NCI-H2171 treated with DMSO at 0.1 percent for 48 hours (cell line): Measurements from ENCODE around the gene ALG9.
A peak's percentile ranks its signal among the peaks of the same experiment; 100 is the strongest.
"Not testable (repeated sequence)": the region's sequence is repeated elsewhere in the genome, so short reads cannot be mapped to it uniquely, and the experiment has no call there.

Experiments
- DNase-seq: peaks from one replicate; lab custom pipeline; 2025; lab: John Stamatoyannopoulos, UW

ALG9 gene

DNA sequence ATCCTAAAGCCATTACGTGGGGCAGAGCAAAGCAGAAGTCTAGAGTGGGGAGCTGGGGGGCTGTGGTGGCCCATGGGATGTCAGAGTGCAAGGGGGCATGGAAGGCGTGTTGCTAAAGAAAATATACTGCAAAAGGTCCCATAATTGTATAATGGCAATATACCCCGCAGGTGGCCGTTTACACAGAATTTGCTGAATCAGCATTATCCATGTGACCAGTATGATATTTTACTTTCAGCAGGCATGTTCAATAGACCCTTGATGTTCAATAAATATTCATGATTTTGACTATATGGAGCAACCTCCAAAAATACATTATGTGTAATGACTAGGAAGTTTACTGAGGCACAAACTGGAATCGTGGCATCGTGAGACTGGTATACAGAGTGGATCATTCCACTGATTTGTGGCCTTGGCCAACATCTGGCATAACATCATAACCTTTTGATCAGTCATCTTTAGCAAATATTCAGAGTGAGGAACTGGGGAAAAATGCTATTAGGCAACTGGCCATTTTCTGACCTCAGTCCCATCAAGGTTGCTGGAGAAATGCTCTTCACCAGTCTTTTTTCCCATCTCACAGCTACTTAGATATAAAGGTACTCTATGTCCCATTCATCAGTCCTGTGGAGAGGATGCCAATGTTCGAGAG is 75.9 kb downstream of the ALG9 start:
- DNase-seq: no peak

DNA sequence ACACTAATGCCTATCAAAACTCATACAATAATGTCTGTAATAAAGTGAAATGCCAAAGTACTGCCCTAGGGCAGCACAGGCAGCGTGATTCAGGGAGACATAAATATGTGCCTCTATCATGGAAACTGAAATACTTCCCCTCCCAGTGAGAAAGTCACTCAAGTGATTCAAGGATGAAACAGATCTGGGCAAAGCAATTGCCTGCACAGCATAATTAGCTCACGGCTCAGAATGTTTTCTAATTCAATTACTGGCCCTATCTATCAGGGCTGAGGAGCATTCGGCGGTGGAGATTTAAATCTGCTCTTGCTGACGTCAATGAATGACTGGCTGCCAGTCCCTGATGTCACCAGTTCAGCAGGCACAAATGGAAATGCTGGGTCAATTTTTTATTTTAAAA is 77.5 kb downstream of the ALG9 start:
- peak; percentile 41 for DNase-seq

DNA sequence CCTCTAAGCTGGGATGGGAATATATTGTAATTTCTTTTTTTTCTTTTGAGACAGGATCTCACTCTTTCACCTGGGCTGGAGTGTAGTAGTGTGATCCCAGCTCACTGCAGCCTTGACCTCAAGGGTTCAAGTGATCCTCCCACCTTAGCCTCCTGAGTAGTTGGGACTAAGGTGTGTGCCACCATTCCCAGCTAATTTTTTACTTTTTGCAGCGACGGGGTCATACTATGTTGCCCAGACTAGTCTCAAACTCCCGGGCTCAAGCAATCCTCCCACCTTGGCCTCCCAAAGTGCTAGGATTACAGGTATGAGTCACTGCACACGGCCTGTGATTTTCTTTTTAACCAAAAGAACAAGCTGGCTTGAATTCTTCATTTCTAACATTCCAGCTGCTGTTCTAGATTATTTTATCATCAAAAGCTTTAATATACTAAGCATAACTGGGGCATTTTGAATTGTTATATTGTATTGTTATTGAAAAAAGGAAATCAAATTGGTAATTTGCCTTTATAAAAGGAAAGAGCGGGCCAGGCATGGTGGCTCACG is 78.4 kb downstream of the ALG9 start:
- DNase-seq: no peak

DNA sequence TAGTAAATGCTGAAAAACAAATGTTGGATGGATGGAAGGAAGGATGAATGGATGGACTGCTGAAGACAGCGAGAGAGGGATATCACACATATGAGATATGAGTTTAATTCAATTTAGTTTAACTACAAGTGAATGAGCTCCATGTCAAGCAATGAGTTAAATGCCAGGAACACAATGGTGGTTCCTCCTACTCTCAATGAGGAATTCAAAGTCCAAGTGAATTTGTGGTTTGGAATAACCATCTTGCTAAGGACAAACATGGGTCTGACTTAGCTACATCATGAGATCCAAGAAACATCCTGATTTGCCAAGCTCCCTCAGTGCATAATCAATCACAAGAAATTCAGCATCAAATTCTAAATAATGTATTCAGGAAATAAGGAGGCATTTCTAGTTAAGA is 79.1 kb downstream of the ALG9 start:
- no peak for DNase-seq

DNA sequence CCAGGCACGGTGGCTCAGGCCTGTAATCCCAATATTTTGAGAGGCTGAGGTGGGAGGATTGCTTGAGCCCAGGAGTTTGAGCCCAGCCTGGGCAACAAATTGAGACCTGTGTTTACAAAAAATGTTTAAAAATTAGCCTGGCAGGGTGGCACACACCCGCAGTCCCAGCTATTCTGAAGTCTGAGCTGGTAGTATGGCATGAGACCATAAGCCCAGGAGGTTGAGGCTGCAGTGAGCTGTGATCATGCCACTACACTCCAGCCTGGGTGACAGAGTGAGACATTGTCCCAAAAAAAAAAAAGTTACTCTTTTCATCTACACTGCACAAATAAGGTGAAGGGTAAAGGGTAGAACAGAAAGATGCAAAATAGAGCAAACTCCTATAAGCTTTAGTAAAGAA is 82.9 kb downstream of the ALG9 start:
- no peak for DNase-seq

DNA sequence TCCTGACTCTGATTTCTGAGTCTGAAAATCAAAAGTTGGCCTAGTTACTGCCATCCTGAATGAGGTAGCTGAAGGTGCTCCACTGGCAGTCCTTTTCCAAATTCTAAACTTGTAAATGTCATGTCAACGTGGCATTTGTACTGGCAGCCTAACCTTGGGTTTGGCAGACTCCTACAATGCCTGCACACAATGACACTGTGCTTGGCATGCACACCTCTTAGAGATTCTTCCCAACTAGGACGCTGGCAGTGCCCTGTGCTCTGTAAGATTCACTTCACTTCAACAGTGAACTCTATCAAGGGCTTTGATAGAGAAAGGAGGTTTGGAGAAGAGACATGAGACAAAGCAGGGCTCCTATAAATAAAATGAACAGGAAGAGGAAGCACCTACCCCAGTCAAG is 83.3 kb downstream of the ALG9 start:
- no peak for DNase-seq

DNA sequence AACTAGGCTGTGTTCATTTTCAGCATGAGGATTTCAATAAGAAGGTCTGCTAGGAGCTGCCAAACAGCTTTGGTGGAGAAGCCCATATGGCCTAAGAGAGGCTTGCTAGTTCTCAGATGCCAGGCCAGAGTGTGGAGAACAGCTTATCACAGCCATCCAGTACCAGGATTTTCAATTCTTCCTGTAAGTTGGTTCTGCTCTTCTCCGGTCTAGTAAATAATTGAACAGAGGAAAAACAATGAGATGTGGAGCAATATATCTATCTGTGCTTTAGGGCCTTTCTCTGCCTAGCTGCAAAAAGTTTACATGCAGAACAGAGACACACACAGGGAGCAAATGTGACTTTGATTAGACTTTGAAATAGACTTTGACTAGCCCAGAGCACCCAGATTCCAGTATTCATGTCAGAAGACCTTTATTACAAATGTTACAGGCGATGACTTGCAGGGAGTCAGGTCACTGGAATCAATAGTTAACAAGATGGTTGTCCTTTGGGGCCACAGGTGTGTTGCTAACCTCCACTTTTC is 85.4 kb downstream of the ALG9 start:
- DNase-seq: no peak

DNA sequence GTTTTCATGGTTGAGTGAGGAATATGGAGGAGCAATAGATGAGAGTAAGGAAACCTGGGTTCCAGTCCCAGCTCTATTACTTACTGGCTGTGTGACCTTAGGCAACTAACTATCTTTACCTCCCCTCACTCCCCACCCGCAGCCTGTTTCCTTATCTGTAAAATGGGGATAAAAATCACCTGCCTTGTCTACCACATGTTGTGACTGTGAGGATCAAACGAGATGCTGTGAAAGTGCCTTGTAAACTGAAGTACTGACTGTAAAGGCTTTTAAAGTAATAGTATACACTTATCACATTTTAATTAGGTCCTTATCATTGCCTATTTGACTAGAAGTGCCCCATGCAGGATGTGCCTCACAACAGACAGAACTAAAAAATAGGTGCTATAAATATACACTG is 86.3 kb downstream of the ALG9 start:
- DNase-seq: no peak

DNA sequence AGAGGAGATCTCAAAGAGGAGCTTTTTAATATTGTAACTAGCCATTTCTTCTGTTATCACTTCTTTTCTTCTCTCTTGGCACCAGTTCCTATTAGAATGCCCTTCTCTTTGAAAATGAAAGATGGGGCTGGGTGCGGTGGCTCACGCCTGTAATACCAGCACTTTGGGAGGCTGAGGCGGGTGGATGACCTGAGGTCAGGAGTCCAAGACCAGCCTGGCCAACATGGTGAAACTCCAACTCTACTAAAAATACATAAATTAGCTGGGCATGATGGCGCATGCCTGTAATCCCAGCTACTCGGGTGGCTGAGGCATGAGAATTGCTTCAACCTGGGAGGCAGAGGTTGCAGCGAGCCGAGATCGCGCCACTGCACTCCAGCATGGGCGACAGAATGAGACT is 87.1 kb downstream of the ALG9 start:
- DNase-seq: not testable (repeated sequence)

DNA sequence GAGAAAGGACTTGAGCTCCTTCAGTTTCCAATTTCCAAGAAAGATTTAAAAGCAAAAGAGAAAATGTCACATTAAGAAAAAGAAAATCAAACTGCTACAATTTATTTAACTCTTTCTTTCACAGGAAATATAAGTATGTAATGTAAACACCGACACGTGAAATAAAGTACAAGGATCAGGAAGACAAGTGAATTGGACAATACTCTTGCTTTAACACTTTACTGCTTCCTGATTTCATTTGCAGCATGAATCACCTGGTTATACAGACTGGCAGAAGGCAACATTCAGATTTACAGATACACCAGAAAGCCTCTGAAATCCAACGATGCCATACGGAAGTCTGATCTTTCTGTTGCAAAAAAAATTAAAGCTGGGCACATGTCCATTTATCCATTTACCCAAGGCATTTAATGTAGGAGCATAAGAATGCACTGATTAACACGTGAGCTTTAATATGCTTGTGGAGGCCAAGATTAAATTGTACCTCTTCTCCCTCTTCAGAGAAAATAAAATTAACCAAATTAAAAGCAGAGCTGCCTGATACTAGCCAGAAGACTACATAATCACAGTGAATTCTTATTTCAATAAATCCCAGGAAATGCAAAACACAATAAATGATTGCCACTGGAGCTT is 89.2 kb downstream of the ALG9 start:
- no peak for DNase-seq

DNA sequence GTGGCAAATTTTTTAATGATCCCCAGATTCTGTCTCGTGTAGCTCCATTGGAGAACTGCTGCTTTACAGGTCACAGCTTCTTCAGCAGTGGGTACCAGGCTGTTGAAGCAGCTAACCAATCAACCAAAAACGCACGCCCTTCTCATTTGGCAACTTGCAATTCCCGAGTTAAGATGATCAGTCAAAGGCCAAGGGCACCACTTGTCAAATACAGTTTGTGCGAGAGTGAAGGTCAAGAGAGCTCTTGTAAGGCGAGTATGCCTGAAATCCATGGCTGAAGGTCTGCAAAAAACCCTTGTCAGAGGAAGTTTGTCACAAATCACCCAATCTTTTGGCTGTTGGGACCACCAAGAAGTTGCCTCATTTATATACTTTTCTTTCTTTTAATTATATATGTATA is 92.3 kb downstream of the ALG9 start:
- no peak for DNase-seq

DNA sequence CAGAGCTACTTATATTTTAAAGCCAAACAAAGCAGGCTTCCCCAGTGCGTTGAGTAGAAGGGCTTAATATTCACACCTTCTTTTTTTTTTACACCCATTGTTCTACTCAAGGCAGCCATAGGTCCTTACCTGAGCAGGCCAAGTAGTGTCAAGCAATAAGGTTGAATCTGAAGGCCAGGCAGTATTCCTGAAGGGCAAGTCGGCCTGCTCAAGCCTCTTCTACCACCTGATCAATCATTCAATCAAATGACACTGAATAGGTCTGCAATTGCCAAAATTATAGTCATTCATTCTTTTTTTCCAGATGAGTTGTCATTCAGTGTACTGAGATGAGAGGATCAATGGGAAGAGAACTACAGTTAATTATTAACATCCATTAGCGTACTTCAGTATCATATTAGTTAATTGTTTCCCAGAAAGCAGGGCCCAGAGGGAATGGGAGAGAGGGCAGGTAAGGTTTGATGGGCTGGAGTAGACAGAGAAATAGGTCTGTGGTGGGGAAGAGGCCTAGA is 93.3 kb downstream of the ALG9 start:
- DNase-seq: no peak

DNA sequence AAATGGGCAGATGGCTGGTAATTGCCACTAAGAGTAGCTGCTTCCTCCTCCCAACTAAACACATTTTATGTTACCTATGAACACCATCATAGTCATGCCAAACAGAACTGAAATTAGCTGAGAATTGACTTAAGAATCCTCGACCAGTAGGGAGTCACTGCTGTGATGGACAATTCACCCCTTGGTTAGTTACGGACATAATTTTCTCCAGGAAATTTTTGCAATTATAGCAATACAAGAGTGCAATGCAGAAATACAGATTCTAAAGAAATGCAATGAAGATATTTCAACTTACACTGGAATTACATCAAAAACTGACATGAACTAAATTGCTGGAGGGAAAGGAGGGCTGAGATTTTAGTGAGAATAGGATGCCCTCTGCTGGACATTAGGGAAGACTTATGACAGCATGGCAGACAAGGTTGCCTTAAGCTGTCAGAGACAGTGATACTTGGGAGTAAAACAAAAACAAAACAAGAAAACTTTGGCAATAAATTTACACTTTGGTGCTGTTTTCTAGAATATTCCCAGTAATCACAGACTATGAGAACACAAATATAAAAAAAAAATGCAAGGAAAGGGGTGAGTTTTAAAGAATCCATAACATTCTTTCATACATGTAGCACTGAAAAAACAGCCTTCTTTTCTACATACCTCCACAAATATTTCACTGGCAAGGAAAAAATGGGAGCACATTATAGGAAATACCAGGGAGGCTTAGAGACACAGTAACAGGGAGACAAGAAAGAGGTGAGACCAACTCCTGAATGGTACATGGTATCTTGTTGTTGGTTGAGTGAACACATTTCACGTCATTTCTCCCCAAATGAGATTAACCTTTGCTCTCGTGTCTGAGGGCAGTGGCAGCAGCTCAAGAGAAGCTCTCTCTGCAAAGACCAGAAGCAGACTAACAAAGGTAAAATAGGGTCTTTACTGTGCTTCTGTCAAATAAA is 94.0 kb downstream of the ALG9 start:
- peak; percentile 78 for DNase-seq

DNA sequence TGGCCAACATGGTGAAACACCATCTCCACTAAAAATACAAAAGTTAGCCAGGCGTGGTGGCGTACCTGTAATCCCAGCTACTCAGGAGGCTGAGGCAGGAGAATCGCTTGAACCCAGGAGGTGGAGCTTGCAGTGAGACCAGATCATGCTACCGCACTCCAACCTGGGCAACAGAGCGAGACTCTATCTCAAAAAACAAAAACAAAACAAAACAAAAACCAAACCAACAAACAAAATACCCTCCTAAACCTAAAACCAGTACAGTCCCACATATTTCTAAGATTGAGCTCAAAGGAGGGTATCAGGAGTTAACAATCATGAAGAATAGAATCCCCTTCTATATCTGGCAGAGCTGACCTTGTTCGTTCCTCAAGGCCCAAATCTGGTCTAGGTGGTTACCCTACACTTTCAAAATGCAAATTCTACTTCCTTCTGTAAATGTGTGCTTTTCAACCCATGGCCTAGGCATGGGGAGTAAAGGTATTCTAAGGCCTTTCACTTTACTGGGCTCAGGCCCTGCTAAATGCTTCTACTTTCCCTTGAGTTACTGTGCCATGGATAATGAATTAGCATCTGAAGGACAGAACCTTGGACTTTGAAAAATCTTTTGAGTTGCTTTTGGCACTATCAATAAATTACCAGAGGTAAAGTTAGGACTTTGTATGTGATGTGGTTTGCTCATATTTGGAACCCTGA is 94.8 kb downstream of the ALG9 start:
- DNase-seq: no peak

DNA sequence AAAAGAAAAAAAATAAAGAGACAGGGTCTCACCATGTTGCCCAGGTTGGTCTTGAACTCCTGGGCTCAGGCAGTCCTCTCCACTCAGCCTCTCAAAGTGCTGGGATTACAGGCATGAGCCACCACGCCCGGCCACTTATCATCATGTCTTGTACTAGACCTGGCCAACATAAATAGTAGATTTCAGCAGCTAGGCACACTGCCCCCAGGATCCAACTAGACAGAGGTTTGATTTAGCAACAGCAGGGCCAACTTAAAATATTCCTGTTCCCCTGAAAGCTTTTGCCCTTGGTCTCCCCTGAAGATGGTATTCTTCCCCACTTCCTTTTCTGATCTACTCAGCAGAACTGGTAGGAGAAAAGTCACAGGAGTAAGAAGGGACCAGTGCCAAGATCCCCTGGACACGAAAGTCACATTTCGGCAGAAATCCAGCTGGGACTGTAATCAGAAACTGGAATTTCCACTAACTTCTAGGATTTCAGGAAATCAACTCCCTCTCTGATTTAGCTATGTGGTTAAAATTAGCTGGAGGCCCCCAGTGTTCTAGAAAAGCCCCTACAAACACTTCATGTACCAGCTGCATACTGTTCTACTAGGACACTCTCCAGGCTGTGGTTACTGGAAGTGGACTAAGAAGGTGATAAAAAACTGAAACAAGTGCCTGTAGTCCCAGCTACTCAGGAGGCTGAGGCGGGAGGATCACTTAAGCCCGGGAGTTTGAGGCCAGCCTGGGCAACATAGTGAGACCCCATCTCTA is 96.2 kb downstream of the ALG9 start:
- no peak for DNase-seq

DNA sequence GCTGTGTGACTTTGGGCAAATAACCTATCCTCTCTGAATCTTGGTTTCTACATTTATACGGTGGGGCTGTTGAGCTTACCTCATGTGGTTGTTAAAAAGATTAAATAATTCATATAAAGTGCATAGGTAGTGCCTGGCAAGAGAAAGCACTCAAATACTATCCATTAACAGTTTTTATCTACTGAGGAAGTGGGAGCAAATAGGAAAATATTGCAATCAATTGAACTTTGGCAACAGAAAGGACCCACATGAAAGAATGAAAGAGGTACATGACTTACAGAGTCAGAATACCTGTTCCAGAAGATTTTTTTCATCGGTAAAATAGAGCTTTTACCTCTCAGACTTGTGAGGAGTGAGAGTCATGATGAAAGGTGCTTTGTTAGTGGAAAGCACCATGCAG is 98.8 kb downstream of the ALG9 start:
- DNase-seq: no peak

DNA sequence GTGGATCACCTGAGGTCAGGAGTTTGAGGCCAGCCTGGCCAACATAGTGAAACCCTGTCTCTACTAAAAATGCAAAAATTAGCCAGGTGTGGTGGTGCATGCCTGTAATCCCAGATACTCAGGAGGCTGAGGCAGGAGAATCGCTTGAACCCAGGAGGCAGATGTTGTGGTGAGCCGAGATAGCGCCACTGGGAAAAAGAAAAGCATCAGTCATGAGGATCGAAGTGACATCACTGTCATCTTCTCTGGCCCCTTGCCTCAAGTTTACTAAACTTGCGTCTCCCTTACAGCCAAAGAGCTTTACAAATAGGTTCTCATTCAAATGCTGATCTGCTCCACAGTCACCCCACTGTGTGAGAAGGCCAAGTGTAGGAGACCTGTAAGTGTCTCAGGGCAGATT is 100.2 kb downstream of the ALG9 start:
- not testable (repeated sequence) for DNase-seq

DNA sequence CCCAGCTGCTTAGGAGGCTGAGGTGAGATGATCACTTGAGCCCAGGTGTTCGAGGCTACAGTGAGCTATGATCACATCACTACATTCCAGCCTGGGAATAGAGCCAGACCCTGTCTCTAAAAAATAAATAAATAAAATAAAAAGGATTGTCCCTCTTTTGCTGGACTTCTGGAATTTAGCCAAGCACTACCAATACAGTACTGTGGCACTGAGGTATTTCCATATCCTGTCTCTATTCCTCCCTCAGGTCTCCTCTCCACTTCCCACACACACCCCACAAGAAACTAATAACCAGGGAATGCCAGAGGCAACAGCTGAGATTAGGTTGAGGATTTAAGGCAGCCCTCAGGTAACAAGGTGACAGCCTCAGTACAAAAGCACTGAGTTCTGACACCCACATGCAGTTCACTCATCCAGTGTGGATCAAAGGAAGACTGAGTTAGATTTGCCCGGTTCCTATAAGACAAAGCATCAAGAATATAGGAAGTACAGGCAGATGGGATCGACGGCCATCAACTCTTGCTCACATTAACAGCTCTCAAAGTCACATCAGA is 100.7 kb downstream of the ALG9 start:
- DNase-seq: no peak

DNA sequence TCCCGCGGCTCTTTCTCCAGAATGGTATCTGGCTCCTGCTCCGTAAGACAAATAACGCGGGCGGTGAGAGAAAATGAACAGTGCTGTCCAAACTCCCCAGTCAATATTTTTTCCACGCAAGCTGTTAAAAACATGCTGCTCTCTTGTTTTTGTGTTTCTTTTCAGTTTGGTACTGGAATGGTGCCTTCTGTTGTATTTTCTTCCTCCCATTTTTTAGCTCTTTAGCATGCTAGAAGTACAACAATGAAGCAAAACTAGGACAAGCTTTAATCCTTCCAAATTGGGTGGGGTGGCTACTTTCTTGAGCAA is 104.6 kb downstream of the ALG9 start:
- peak; percentile 82 for DNase-seq

DNA sequence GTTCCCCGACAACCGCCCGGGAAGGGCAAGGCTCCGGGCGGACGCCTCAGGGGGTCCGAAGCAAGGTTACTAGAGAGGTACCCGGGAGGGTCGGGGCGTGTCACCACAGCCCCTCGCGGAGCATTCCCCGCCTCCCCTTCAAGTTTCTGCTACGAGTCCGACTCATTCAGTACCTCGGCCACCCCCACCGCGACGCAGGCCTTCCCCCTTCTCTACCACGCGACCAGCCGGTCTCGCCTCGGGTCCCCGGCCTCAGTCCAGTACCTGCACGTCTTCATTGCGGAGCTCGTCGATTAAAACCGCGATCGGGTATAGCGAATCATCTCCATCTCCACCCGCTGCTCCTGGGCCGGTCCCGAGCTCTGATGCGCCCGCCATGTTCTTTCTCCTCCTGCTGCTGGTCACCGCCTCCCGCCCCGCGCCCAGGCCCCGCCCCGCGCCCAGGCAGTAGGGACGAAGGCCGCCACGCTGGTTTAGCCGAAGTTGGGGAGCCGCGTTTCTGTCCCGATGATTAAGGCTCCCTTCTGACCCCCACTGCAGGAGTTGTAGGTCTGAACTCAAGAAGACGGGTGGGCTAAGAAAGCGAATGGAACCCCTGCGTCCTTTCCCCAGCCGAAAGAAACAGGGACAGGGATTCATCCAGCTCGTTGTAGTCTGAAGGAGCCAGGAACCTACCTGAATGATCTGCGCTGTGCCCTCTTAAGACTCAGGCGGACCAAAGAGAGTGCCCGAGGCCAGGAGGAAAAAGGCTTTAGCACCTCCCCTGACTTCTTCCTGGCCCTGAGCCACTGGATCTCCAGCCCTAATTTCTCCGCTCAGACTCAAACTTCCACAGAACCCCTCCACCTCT is 105.2 kb downstream of the ALG9 start, which contains the start of gene PPP2R1B:
Gene PPP2R1B (minus strand): TSS at position 406 of the 850 bp plus-strand sequence. CDS start 28 bp downstream, at position 378.
- DNase-seq: peak; percentile 83
